HEK293 (cell line): ENCODE measurements around the gene PTPRN2.

Experiments
- CTCF ChIP-seq: fragments of 450-650 bp; formaldehyde crosslinking; IDR thresholded peaks from 2 replicates; pipeline ENCODE4 v1.5.1; 2016; ENCODE audit warnings: missing biosample characterization, missing genetic modification characterization
- HOXA7 ChIP-seq: sonication (generic); formaldehyde crosslinking; IDR thresholded peaks from 2 replicates; pipeline ENCODE4 v1.8.1; 2022; ENCODE audit warnings: missing genetic modification reagents, borderline replicate concordance
- REST ChIP-seq: fragments of 450-650 bp; formaldehyde crosslinking; IDR thresholded peaks from 2 replicates; pipeline ENCODE4 v1.5.1; 2016; ENCODE audit warnings: missing biosample characterization, missing genetic modification characterization
- YY1 ChIP-seq: fragments of 450-650 bp; formaldehyde crosslinking; IDR thresholded peaks from 2 replicates; pipeline ENCODE4 v1.5.1; 2018; ENCODE audit warnings: missing biosample characterization, missing genetic modification characterization
- ZBTB11 ChIP-seq: fragments of 450-650 bp; formaldehyde crosslinking; conservative IDR thresholded peaks from 2 replicates; pipeline ENCODE4 v1.5.1; 2016; ENCODE audit warnings: low read depth, missing biosample characterization, missing genetic modification characterization
- ZNF362 ChIP-seq: fragments of 450-650 bp; formaldehyde crosslinking; IDR thresholded peaks from 2 replicates; pipeline ENCODE4 v1.5.1; 2016; ENCODE audit warnings: missing biosample characterization, missing genetic modification characterization

- no peak for TF ChIP-seq CTCF (tag by site-specific recombination)
- no peak for TF ChIP-seq YY1 (tag by site-specific recombination)
- no peak for TF ChIP-seq HOXA7
- TF ChIP-seq ZBTB11, result no peak
- TF ChIP-seq ZNF362 (tag by site-specific recombination), result no peak
- no peak for TF ChIP-seq REST (tag by site-specific recombination)
Observed at GRCh38 chr7:157844611-157845010, 743.0 kb downstream of the PTPRN2 start.
